H9 (cell line): ENCODE data around the gene MYCBPAP. TPM values are rescaled to one million over a fixed set of nuclear protein-coding genes. Genes with fewer than 3 reads are reported as not detected.

Source experiments
- DNase-seq: peaks from one replicate; pipeline ENCODE4 v3.0.0-alpha.2; 2017
- H2AFZ ChIP-seq: one replicate; pipeline ENCODE4 v1.6.1; 2013; ENCODE audit warnings: mild to moderate bottlenecking, low read length, control low read depth, moderate library complexity
- H2AK5ac ChIP-seq: 2 replicates; pipeline ENCODE4 v1.6.1; 2013; ENCODE audit warnings: low read length, control low read depth, mixed read lengths; ENCODE audit not compliant: insufficient read length
- H2BK120ac ChIP-seq: one replicate; pipeline ENCODE4 v1.6.1; 2013; ENCODE audit warnings: low read depth, mild to moderate bottlenecking, low read length, control low read depth, inconsistent platforms; ENCODE audit not compliant: poor library complexity, severe bottlenecking
- H2BK12ac ChIP-seq: 2 replicates; pipeline ENCODE4 v1.6.1; 2013; ENCODE audit warnings: low read length, control low read depth, mixed read lengths, low read depth; ENCODE audit not compliant: insufficient read length
- H2BK15ac ChIP-seq: 2 replicates; pipeline ENCODE4 v1.6.1; 2013; ENCODE audit warnings: low read depth, low read length, control low read depth
- H2BK20ac ChIP-seq: one replicate; pipeline ENCODE4 v1.6.1; 2013; ENCODE audit warnings: low read depth, mild to moderate bottlenecking, low read length, control low read depth, inconsistent platforms; ENCODE audit not compliant: poor library complexity, severe bottlenecking
- H2BK5ac ChIP-seq: 2 replicates; pipeline ENCODE4 v1.6.1; 2013; ENCODE audit warnings: low read length, control low read depth, mixed read lengths; ENCODE audit not compliant: insufficient read length
- H3K14ac ChIP-seq: 2 replicates; pipeline ENCODE4 v1.6.1; 2013; ENCODE audit warnings: low read length, control low read depth; ENCODE audit not compliant: insufficient read depth
- H3K18ac ChIP-seq: 2 replicates; pipeline ENCODE4 v1.6.1; 2013; ENCODE audit warnings: low read depth, mild to moderate bottlenecking, mixed read lengths, low read length, control low read depth; ENCODE audit not compliant: insufficient read length
- H3K23ac ChIP-seq: 2 replicates; pipeline ENCODE4 v1.6.1; 2013; ENCODE audit warnings: low read length, control low read depth, mixed read lengths, low read depth; ENCODE audit not compliant: insufficient read length
- H3K23me2 ChIP-seq: 2 replicates; pipeline ENCODE4 v1.6.1; 2013; ENCODE audit warnings: low read depth, mild to moderate bottlenecking, mixed read lengths, low read length, control low read depth; ENCODE audit not compliant: insufficient read length, poor library complexity, severe bottlenecking
- H3K27ac ChIP-seq: 2 replicates; pipeline ENCODE4 v1.5.1; 2013; ENCODE audit warnings: low read length, control low read depth, mixed read lengths, low read depth; ENCODE audit not compliant: insufficient read length
- H3K27me3 ChIP-seq: 2 replicates; pipeline ENCODE4 v1.6.1; 2013; ENCODE audit warnings: low read length, control low read depth, inconsistent platforms; ENCODE audit not compliant: insufficient read depth
- H3K4ac ChIP-seq: 2 replicates; pipeline ENCODE4 v1.6.1; 2013; ENCODE audit warnings: low read depth, mild to moderate bottlenecking, control low read depth, inconsistent platforms, low read length, moderate library complexity
- H3K4me1 ChIP-seq: 2 replicates; pipeline ENCODE4 v1.6.1; 2013; ENCODE audit warnings: low read length, control low read depth, inconsistent platforms; ENCODE audit not compliant: insufficient read depth
- H3K4me2 ChIP-seq: 2 replicates; pipeline ENCODE4 v1.6.1; 2013; ENCODE audit warnings: low read length, control low read depth, mixed read lengths; ENCODE audit not compliant: insufficient read length, insufficient read depth
- H3K56ac ChIP-seq: 2 replicates; pipeline ENCODE4 v1.6.1; 2013; ENCODE audit warnings: low read depth, mild to moderate bottlenecking, mixed read lengths, low read length, control low read depth; ENCODE audit not compliant: insufficient read length
- H3K79me1 ChIP-seq: 2 replicates; pipeline ENCODE4 v1.6.1; 2013; ENCODE audit warnings: low read depth, mild to moderate bottlenecking, moderate library complexity, low read length, control low read depth, inconsistent platforms; ENCODE audit not compliant: insufficient read depth, poor library complexity, severe bottlenecking
- H3K79me2 ChIP-seq: 2 replicates; pipeline ENCODE4 v1.6.1; 2013; ENCODE audit warnings: low read length, control low read depth, inconsistent platforms; ENCODE audit not compliant: insufficient read depth
- H3K9ac ChIP-seq: 2 replicates; pipeline ENCODE4 v1.6.1; 2013; ENCODE audit warnings: low read length, control low read depth, mixed read lengths; ENCODE audit not compliant: insufficient read length; ENCODE audit errors: extremely low read depth
- H3K9me3 ChIP-seq: one replicate; pipeline ENCODE4 v1.6.1; 2013; ENCODE audit warnings: low read depth, low read length, inconsistent platforms; ENCODE audit not compliant: control insufficient read depth
- H3T11ph ChIP-seq: one replicate; pipeline ENCODE4 v1.6.1; 2013; ENCODE audit warnings: mild to moderate bottlenecking, low read length, control low read depth, inconsistent platforms
- H4K20me1 ChIP-seq: one replicate; pipeline ENCODE4 v1.6.1; 2013; ENCODE audit not compliant: control insufficient read depth, insufficient read length, insufficient read depth
- H4K5ac ChIP-seq: 2 replicates; pipeline ENCODE4 v1.6.1; 2013; ENCODE audit warnings: low read depth, mild to moderate bottlenecking, mixed read lengths, low read length, control low read depth; ENCODE audit not compliant: insufficient read length
- H4K8ac ChIP-seq: replicated peaks from 2 replicates; pipeline ENCODE4 v1.6.1; 2013; ENCODE audit warnings: low read length, control low read depth, mixed read lengths, low read depth; ENCODE audit not compliant: insufficient read length
- H4K91ac ChIP-seq: 2 replicates; pipeline ENCODE4 v1.6.1; 2013; ENCODE audit warnings: low read depth, mild to moderate bottlenecking, moderate library complexity, mixed read lengths, low read length, control low read depth; ENCODE audit not compliant: insufficient read length
- H3K27ac Mint-ChIP-seq, 3 experiments: 2 replicates in 2 of 3; 3 replicates in 1 of 3; pipeline ENCODE4 v1.8.0; 2020 to 2021; ENCODE audit warnings: mixed read lengths in 3 of 3, mild to moderate bottlenecking in 1 of 3, moderate library complexity in 1 of 3
- H3K27me3 Mint-ChIP-seq: 2 replicates; pipeline ENCODE4 v1.8.0; 2021; ENCODE audit warnings: low read depth, mild to moderate bottlenecking, moderate library complexity, mixed read lengths
- H3K36me3 Mint-ChIP-seq, 3 experiments: 2 replicates in 2 of 3; 3 replicates in 1 of 3; pipeline ENCODE4 v1.8.0; 2020 to 2021; ENCODE audit warnings: low read depth in 3 of 3, mixed read lengths in 3 of 3; ENCODE audit not compliant: insufficient read depth in 1 of 3
- H3K4me1 Mint-ChIP-seq, 2 experiments: 2 replicates each; pipeline ENCODE4 v1.8.0; 2020; ENCODE audit warnings: mixed read lengths in 2 of 2
- H3K4me3 Mint-ChIP-seq, 2 experiments: 2 replicates in 1 of 2; 3 replicates in 1 of 2; pipeline ENCODE4 v1.8.0; 2020 to 2021; ENCODE audit warnings: mild to moderate bottlenecking in 2 of 2, mixed read lengths in 2 of 2, moderate library complexity in 1 of 2
- H3K9me3 Mint-ChIP-seq, 2 experiments: 2 replicates in 1 of 2; 3 replicates in 1 of 2; pipeline ENCODE4 v1.8.0; 2020; ENCODE audit warnings: mild to moderate bottlenecking in 2 of 2, mixed read lengths in 2 of 2, moderate library complexity in 1 of 2
- CTCF ChIP-seq: fragments of 200-600 bp; sonication (generic); conservative IDR thresholded peaks from 3 replicates; pipeline ENCODE4 v1.8.0; 2021; ENCODE audit warnings: antibody characterized with exemption, mild to moderate bottlenecking
- WGBS: extraction: QIAGEN DNeasy Blood & Tissue Kit; methylation state at CpG from one replicate; pipeline ENCODE4 v1.1.7; 2013; ENCODE audit warnings: missing lambda C conversion rate, low lambda C conversion rate, mixed read lengths; ENCODE audit not compliant: insufficient read length; ENCODE audit errors: extremely low coverage; 5-methylcytosine and 5-hydroxymethylcytosine counted together
- total RNA-seq: library from RNA; stranded (reverse); gene quantifications from 2 replicates; pipeline ENCODE4 v1.2.1, GENCODE V29; 2021

MYCBPAP gene
- total RNA-seq, 1 experiment from 2014 or later, result 1.7 TPM

- Histone ChIP-seq H3T11ph (no peak overlapping the region), H4K91ac (no peak overlapping the region), H3K9ac (no peak overlapping the region), H3K4me1 (no peaks in the 10 kb centered on the region; the same call in 1 of the 2 replicates), H3K23ac (no peak overlapping the region), H4K20me1 (no peaks in the 10 kb centered on the region), H3K79me1 (no peaks in the 10 kb centered on the region), H2AK5ac (no peak overlapping the region), H2BK120ac (no peak overlapping the region), H2BK15ac (no peak overlapping the region), H2BK12ac (no peak overlapping the region), H4K8ac (no peak overlapping the region), H3K27ac (no peak overlapping the region), H4K5ac (no peak overlapping the region), H3K14ac (no peak overlapping the region), H3K18ac (no peak overlapping the region), H3K27me3 (no peaks in the 10 kb centered on the region), H3K4me2 (no peak overlapping the region), H3K4ac (no peak overlapping the region), H3K23me2 (no peaks in the 10 kb centered on the region), H3K79me2 (no peaks in the 10 kb centered on the region), H3K56ac (no peak overlapping the region), H2BK5ac (no peak overlapping the region), H2AFZ (no peak overlapping the region), H2BK20ac (no peak overlapping the region), H3K9me3 (no peaks in the 10 kb centered on the region)
- Mint-ChIP-seq H3K9me3 (no peaks in the 10 kb centered on the region; a peak in 1 of 5 replicates), H3K27ac (no peak overlapping the region), H3K36me3 (no peaks in the 10 kb centered on the region; a peak in 1 of 7 replicates), H3K4me1 (peaks cover 4 to 11% of the 10 kb centered on the region in 2 experiments; a peak in 2 of 4 replicates), H3K27me3 (peaks cover 13% of the 10 kb centered on the region), H3K4me3 (no peak overlapping the region)
- no peak for TF ChIP-seq CTCF
- WGBS, result no CpG with 5 or more reads among the region's 12 CpGs
- DNase-seq, result no peak
These were observed 43.6 kb downstream of the MYCBPAP start for GRCh38 chr17:50551884-50552283.
